ENCODE results near the gene ZSWIM2. TPM values are rescaled to one million over a fixed set of nuclear protein-coding genes. Genes with fewer than 3 reads are reported as not detected.
"Not testable (repeated sequence)": the region's sequence is repeated elsewhere in the genome, so short reads cannot be mapped to it uniquely, and the experiment has no call there.

ZSWIM2 gene, protein sequence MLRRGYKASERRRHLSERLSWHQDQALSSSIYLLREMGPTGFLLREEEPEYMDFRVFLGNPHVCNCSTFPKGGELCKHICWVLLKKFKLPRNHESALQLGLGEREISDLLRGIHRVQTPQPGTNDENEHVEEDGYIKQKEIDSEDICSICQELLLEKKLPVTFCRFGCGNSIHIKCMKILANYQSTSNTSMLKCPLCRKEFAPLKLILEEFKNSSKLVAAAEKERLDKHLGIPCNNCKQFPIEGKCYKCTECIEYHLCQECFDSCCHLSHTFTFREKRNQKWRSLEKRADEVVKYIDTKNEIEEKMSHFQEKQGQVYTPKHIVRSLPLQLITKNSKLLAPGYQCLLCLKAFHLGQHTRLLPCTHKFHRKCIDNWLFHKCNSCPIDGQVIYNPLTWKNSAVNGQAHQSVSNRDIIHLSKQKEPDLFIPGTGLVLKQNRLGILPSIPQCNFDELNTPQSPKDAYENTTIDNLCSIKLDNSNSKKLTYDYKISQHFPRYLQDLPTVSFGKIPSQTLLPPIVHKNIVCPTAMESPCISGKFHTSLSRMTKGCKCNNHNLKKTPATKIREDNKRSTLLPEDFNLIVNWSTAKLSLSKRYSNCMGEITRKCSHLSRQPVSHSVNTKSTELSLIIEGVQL
- total RNA-seq, result not detected in 2 replicates

DNA sequence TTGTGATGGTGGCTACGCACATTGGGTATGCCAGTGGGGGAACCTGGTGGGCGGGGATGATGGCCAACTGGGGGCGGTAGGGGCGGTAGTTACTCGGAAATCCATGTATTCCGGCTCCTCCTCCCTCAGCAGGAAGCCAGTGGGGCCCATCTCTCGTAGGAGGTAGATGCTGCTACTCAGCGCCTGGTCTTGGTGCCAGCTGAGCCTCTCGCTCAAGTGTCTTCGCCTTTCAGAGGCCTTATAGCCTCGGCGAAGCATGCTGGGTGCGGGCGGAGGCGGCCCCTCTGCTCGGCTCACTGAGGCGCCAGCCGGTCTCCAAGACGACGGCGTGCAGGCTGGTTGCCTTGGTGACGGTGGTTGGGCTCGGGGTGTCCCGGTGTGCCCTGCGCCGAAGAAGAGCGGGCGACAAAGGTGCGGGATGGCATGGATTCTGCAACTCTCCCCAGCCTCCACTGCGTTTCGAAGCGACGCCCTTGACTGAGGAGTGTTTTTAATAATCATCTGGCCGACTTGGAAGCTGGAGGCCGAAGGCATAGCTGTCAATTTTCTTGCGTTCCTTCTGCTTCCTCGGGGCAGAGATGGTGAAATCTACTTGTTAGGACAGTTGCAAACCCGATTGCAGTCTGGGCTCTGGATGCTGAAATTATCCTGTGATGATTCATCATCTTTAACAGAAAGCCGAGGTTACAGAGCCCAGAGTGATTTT is at the start of gene ZSWIM2:
Gene ZSWIM2 (minus strand): TSS at position 298 of the 706 bp plus-strand sequence. CDS start 40 bp downstream, at position 258.
- Histone ChIP-seq H3K4me3 (ENCODE audit: low read depth, low read length) (peak within 1 kb of the TSS; percentile 55), H3K36me3 (ENCODE audit: control insufficient read depth, insufficient read depth, low read length) (no peaks in the 10 kb centered on the region), H3K27me3 (ENCODE audit: control insufficient read depth, insufficient read depth, low read length) (no peaks in the 10 kb centered on the region)
- TF ChIP-seq, protein P1, sequence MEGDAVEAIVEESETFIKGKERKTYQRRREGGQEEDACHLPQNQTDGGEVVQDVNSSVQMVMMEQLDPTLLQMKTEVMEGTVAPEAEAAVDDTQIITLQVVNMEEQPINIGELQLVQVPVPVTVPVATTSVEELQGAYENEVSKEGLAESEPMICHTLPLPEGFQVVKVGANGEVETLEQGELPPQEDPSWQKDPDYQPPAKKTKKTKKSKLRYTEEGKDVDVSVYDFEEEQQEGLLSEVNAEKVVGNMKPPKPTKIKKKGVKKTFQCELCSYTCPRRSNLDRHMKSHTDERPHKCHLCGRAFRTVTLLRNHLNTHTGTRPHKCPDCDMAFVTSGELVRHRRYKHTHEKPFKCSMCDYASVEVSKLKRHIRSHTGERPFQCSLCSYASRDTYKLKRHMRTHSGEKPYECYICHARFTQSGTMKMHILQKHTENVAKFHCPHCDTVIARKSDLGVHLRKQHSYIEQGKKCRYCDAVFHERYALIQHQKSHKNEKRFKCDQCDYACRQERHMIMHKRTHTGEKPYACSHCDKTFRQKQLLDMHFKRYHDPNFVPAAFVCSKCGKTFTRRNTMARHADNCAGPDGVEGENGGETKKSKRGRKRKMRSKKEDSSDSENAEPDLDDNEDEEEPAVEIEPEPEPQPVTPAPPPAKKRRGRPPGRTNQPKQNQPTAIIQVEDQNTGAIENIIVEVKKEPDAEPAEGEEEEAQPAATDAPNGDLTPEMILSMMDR (IDR thresholded peaks at IDR 0.05; ENCODE audit: insufficient read depth, low read length, poor library complexity, severe bottlenecking), result no peak
- no peak for DNase-seq (ENCODE audit: low read depth)

DNA sequence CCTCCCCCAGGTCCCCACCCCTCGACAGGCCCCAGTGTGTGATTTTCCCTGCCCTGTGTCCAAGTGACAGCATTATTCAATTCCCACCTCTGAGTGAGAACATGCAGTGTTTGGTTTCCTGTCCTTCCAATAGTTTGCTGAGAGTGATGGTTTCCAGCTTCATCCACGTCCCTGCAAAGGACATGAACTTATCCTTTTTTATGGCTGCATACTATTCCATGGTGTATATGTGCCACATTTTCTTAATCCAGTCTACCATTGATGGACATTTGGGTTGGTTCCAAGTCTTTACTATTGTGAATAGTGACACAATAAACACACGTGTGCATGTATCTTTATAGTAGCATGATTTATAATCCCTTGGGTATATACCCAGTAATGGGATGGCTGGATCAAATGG is 47.2 kb upstream of the ZSWIM2 start:
- not testable (repeated sequence) for H3K4me3 ChIP-seq (ENCODE audit: low read depth, low read length); H3K36me3 ChIP-seq (ENCODE audit: control insufficient read depth, insufficient read depth, low read length); DNase-seq (ENCODE audit: low read depth); H3K27me3 ChIP-seq (ENCODE audit: control insufficient read depth, insufficient read depth, low read length)

DNA sequence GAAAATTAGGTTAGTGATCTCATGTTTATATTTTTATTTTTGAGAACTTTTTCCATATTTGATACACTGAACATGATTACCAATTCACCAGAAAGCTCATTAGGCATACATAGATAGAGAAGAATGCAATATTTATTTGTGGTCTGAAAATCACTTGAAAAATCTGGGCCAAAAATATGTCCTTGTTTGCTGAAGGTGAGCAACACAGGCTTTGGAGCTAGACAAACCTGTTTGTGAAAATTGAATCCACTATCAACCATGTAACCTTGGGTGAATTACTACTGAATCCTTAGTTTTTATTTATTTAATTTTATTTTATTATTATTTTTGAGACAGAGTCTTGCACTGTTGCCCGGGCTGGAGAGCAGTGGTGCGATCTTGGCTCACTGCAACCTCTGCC is 46.5 kb upstream of the ZSWIM2 start:
- Histone ChIP-seq H3K27me3 (ENCODE audit: control insufficient read depth, insufficient read depth, low read length) (no peaks in the 10 kb centered on the region), H3K36me3 (ENCODE audit: control insufficient read depth, insufficient read depth, low read length) (no peaks in the 10 kb centered on the region), H3K4me3 (ENCODE audit: low read depth, low read length) (no peak overlapping the region)
- TF ChIP-seq, protein P1 (IDR thresholded peaks at IDR 0.05; ENCODE audit: insufficient read depth, low read length, poor library complexity, severe bottlenecking), result no peak
- DNase-seq (ENCODE audit: low read depth), result no peak

DNA sequence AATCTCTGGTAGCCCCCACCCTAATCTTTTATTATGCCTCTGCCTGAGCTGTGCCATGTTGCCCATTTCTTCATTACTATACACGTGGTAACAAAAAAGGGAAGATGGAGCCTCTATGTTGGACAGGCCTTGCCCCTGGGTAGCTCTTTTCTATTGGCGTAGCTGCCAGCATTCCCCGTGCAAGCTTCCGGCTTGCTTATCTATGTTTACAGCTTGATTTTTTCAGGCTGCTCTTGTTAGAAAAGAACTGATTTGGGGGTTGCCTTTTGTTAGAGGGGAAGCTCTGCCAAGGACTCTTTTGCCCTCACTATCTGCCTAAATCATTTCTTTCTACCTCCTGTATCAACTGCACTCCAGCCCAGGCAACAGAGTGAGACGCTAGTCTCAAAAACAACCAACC is 45.5 kb upstream of the ZSWIM2 start:
- Histone ChIP-seq H3K27me3 (ENCODE audit: control insufficient read depth, insufficient read depth, low read length) (no peaks in the 10 kb centered on the region), H3K4me3 (ENCODE audit: low read depth, low read length) (no peak overlapping the region), H3K36me3 (ENCODE audit: control insufficient read depth, insufficient read depth, low read length) (no peaks in the 10 kb centered on the region)
- DNase-seq (ENCODE audit: low read depth), result no peak
- TF ChIP-seq, protein P1 (IDR thresholded peaks at IDR 0.05; ENCODE audit: insufficient read depth, low read length, poor library complexity, severe bottlenecking), result no peak

DNA sequence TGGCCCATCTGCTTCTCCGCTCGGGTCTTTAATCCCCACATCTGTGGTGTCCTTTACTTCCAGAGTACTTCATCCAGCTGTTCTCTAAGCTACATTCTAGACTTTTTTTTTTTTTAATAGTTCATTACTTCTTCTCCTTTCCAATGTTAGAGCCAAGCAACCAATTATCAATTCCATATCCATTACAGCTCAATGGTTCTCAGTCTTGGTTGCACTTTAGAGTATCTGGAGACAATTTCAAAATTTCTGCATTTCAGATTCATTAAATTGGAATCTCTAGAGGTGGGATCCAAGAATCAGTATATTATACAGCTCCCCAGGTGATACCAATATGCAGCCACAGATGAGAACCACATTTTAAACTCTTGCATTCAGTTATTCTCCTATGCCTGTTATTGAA is 43.9 kb upstream of the ZSWIM2 start:
- Histone ChIP-seq H3K4me3 (ENCODE audit: low read depth, low read length) (no peak overlapping the region), H3K27me3 (ENCODE audit: control insufficient read depth, insufficient read depth, low read length) (no peaks in the 10 kb centered on the region), H3K36me3 (ENCODE audit: control insufficient read depth, insufficient read depth, low read length) (no peaks in the 10 kb centered on the region)
- no peak for DNase-seq (ENCODE audit: low read depth)
- TF ChIP-seq, protein P1 (IDR thresholded peaks at IDR 0.05; ENCODE audit: insufficient read depth, low read length, poor library complexity, severe bottlenecking), result no peak

DNA sequence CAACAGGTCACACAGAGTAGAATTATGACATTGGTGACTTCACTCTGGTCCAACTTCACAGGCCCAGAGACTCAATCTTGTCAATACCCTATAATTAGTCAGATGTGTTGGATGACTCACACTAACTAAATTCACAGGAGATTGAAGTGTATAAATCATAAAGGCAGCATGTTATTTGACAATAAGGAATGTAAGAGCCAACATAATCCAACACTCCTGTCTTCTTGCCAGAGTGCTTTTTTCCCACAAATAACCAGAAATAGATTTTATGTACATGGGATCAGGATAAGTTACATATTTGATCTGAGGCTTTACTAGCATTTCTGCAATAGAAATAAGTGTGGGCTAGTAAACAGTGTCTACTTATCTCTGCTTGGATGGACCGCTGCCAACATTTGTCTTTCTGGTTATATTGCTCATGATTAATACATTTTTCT is 42.2 kb upstream of the ZSWIM2 start:
- TF ChIP-seq, protein P1 (IDR thresholded peaks at IDR 0.05; ENCODE audit: insufficient read depth, low read length, poor library complexity, severe bottlenecking), result no peak
- no peaks in the 10 kb centered on the region for H3K36me3 ChIP-seq (ENCODE audit: control insufficient read depth, insufficient read depth, low read length)
- no peak for DNase-seq (ENCODE audit: low read depth)

More for the DNA sequence above, 42.2 kb upstream of the ZSWIM2 start:
- Histone ChIP-seq H3K27me3 (ENCODE audit: control insufficient read depth, insufficient read depth, low read length) (no peaks in the 10 kb centered on the region), H3K4me3 (ENCODE audit: low read depth, low read length) (no peak overlapping the region)
